ENCODE results near the gene CYP3A4. TPM values are rescaled to one million over a fixed set of nuclear protein-coding genes. Genes with fewer than 3 reads are reported as not detected.
"Not testable (repeated sequence)": the region's sequence is repeated elsewhere in the genome, so short reads cannot be mapped to it uniquely, and the experiment has no call there.

Gene CYP3A4
- total RNA-seq, 1 experiment from 2014 or later = not detected

GRCh38 chr7:99778880-99779279, 5.1 kb downstream of the CYP3A4 start:
- Mint-ChIP-seq H3K4me1 (ENCODE audit: low read depth, unreplicated experiment) (no peaks in the 10 kb centered on the region), H3K36me3 (ENCODE audit: insufficient read depth, unreplicated experiment) (no peaks in the 10 kb centered on the region), H3K4me3 (ENCODE audit: unreplicated experiment) (no peak overlapping the region), H3K27me3 (ENCODE audit: insufficient read depth, unreplicated experiment) (peaks cover 3% of the 10 kb centered on the region), H3K9me3 (ENCODE audit: unreplicated experiment) (no peaks in the 10 kb centered on the region), H3K27ac (ENCODE audit: unreplicated experiment) (no peak overlapping the region)
- ChIA-PET POLR2A (no interaction called here), CTCF (interaction anchor here (0.5 kb wide), 1 partner anchor 280 kb away, joined by 4 read pairs; no protein-coding TSS in a partner anchor)
- Histone ChIP-seq H3K27me3 (replicated peaks; ENCODE audit: control insufficient read depth, insufficient read depth, low read length) (no peaks in the 10 kb centered on the region), H3K9me3 (no peaks in the 10 kb centered on the region), H3K4me1 (no peaks in the 10 kb centered on the region), H3K36me3 (ENCODE audit: control insufficient read depth, insufficient read depth, low read length) (no peaks in the 10 kb centered on the region), H3K4me3 (ENCODE audit: low read depth, low read length) (no peak overlapping the region)
- DNase-seq = no peak
- no TSS peak for BruUV-seq (replicated peaks)
- no peak for TF ChIP-seq CTCF (IDR thresholded peaks at IDR 0.05; ENCODE audit: insufficient read depth in 1 of 2, low read depth in 1 of 2, low read length in 1 of 2, severe bottlenecking in 1 of 2, unreplicated experiment in 1 of 2)
- intact Hi-C loops (cut with micrococcal nuclease; ENCODE audit: unreplicated experiment) = no loop called here

DNA sequence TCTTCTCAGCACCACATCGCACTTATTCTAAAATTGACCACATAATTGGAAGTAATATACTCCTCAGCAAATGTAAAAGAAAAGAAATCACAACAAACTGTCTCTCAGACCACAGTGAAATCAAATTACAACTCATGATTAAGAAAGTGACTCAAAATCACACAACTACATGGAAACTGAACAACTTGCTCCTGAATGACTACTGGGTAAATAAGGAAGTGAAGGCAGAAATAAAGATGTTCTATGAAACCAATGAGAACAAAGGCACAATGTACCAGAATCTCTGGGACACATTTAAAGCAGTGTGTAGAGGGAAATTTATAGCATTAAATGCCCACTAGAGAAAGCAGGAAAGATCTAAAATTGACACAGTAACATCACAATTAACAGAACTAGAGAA, 10.6 kb downstream of the CYP3A4 start:
- H3K4me1 ChIP-seq; POLR2A ChIA-PET; H3K36me3 ChIP-seq (ENCODE audit: control insufficient read depth, insufficient read depth, low read length); BruUV-seq (replicated peaks); H3K9me3 ChIP-seq; intact Hi-C loops (cut with micrococcal nuclease; ENCODE audit: unreplicated experiment); H3K27ac Mint-ChIP-seq (ENCODE audit: unreplicated experiment); DNase-seq; H3K27me3 ChIP-seq (replicated peaks; ENCODE audit: control insufficient read depth, insufficient read depth, low read length); H3K36me3 Mint-ChIP-seq (ENCODE audit: insufficient read depth, unreplicated experiment); CTCF ChIA-PET; H3K4me3 Mint-ChIP-seq (ENCODE audit: unreplicated experiment); H3K4me3 ChIP-seq (ENCODE audit: low read depth, low read length); H3K4me1 Mint-ChIP-seq (ENCODE audit: low read depth, unreplicated experiment): not testable (repeated sequence)
- Mint-ChIP-seq H3K9me3 (ENCODE audit: unreplicated experiment) (peaks cover 11% of the 10 kb centered on the region), H3K27me3 (ENCODE audit: insufficient read depth, unreplicated experiment) (peaks cover 11% of the 10 kb centered on the region)

- no TSS peak for BruUV-seq (replicated peaks)
These were observed 11.4 kb downstream of the CYP3A4 start for GRCh38 chr7:99772565-99772964.

DNA sequence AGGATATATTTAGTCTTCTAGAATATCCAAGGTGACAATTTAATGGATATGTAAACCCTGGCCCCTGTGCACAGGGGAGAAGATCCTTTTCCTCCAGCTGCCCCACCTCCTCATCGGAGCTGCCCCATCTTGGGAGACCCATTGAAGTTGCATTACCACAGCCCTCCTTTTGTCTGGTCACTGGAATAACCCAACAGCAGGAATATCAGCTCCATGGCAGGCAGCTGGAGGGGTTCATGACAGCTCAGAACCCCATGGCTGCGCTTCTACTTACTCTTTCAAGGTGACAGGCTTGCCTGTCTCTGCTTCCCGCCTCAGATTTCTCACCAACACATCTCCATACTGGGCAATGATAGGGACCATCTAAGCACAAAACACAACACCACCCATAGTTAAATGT, 14.5 kb downstream of the CYP3A4 start:
- H3K36me3 Mint-ChIP-seq (ENCODE audit: insufficient read depth, unreplicated experiment); POLR2A ChIA-PET; H3K36me3 ChIP-seq (ENCODE audit: control insufficient read depth, insufficient read depth, low read length); intact Hi-C loops (cut with micrococcal nuclease; ENCODE audit: unreplicated experiment); H3K4me1 Mint-ChIP-seq (ENCODE audit: low read depth, unreplicated experiment); H3K9me3 ChIP-seq; H3K27ac Mint-ChIP-seq (ENCODE audit: unreplicated experiment); H3K4me3 Mint-ChIP-seq (ENCODE audit: unreplicated experiment); BruUV-seq (replicated peaks); H3K27me3 ChIP-seq (replicated peaks; ENCODE audit: control insufficient read depth, insufficient read depth, low read length); H3K4me1 ChIP-seq; H3K4me3 ChIP-seq (ENCODE audit: low read depth, low read length); CTCF ChIA-PET; DNase-seq: not testable (repeated sequence)
- H3K27me3 Mint-ChIP-seq (ENCODE audit: insufficient read depth, unreplicated experiment) = peaks cover 11% of the 10 kb centered on the region
- peaks cover 11% of the 10 kb centered on the region for H3K9me3 Mint-ChIP-seq (ENCODE audit: unreplicated experiment)

More at GRCh38 chr7:99772565-99772964, 11.4 kb downstream of the CYP3A4 start:
- DNase-seq = no peak
- no peak overlapping the region for H3K4me3 ChIP-seq (ENCODE audit: low read depth, low read length)
- H3K27me3 ChIP-seq (replicated peaks; ENCODE audit: control insufficient read depth, insufficient read depth, low read length) = no peaks in the 10 kb centered on the region
- H3K36me3 ChIP-seq (ENCODE audit: control insufficient read depth, insufficient read depth, low read length) = no peaks in the 10 kb centered on the region
- intact Hi-C loops (cut with micrococcal nuclease; ENCODE audit: unreplicated experiment) = no loop called here
- ChIA-PET POLR2A (no interaction called here), CTCF (no interaction called here)
- Mint-ChIP-seq H3K36me3 (ENCODE audit: insufficient read depth, unreplicated experiment) (no peaks in the 10 kb centered on the region), H3K4me3 (ENCODE audit: unreplicated experiment) (no peak overlapping the region), H3K27ac (ENCODE audit: unreplicated experiment) (no peak overlapping the region), H3K27me3 (ENCODE audit: insufficient read depth, unreplicated experiment) (peaks cover 11% of the 10 kb centered on the region), H3K9me3 (ENCODE audit: unreplicated experiment) (peaks cover 11% of the 10 kb centered on the region), H3K4me1 (ENCODE audit: low read depth, unreplicated experiment) (no peaks in the 10 kb centered on the region)
- peaks cover 6% of the 10 kb centered on the region; the same call in 1 of the 2 replicates for H3K9me3 ChIP-seq
- no peak for TF ChIP-seq CTCF (IDR thresholded peaks at IDR 0.05; ENCODE audit: insufficient read depth in 1 of 2, low read depth in 1 of 2, low read length in 1 of 2, severe bottlenecking in 1 of 2, unreplicated experiment in 1 of 2)
- no peaks in the 10 kb centered on the region for H3K4me1 ChIP-seq

Measured in Caco-2 (cell line).